C4-2B (cell line): ENCODE data around the gene HOXB4.

Experiments
- H3K27ac ChIP-seq: fragments of 450-650 bp; 2 replicates; pipeline ENCODE4 v1.5.1; 2017
- ZFX ChIP-seq: fragments of 450-650 bp; IDR thresholded peaks from 2 replicates; pipeline ENCODE4 v1.6.1; 2017
- TF ChIP-seq, protein P1 (sequence below): fragments of 450-650 bp; conservative IDR thresholded peaks from 2 replicates; pipeline ENCODE4 v1.5.1; 2017; ENCODE audit warnings: mild to moderate bottlenecking

HOXB4 gene

GRCh38 chr17:48530208-48530886 is 47.8 kb downstream of the HOXB4 start:
- H3K27ac ChIP-seq, result no peak overlapping the region
- TF ChIP-seq, protein P1, sequence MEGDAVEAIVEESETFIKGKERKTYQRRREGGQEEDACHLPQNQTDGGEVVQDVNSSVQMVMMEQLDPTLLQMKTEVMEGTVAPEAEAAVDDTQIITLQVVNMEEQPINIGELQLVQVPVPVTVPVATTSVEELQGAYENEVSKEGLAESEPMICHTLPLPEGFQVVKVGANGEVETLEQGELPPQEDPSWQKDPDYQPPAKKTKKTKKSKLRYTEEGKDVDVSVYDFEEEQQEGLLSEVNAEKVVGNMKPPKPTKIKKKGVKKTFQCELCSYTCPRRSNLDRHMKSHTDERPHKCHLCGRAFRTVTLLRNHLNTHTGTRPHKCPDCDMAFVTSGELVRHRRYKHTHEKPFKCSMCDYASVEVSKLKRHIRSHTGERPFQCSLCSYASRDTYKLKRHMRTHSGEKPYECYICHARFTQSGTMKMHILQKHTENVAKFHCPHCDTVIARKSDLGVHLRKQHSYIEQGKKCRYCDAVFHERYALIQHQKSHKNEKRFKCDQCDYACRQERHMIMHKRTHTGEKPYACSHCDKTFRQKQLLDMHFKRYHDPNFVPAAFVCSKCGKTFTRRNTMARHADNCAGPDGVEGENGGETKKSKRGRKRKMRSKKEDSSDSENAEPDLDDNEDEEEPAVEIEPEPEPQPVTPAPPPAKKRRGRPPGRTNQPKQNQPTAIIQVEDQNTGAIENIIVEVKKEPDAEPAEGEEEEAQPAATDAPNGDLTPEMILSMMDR, result no peak
- TF ChIP-seq ZFX, result no peak

- no peak overlapping the region for H3K27ac ChIP-seq
- TF ChIP-seq, protein P1, result no peak
- TF ChIP-seq ZFX, result no peak
Observed at GRCh38 chr17:48529683-48530009, 48.5 kb downstream of the HOXB4 start.

DNA sequence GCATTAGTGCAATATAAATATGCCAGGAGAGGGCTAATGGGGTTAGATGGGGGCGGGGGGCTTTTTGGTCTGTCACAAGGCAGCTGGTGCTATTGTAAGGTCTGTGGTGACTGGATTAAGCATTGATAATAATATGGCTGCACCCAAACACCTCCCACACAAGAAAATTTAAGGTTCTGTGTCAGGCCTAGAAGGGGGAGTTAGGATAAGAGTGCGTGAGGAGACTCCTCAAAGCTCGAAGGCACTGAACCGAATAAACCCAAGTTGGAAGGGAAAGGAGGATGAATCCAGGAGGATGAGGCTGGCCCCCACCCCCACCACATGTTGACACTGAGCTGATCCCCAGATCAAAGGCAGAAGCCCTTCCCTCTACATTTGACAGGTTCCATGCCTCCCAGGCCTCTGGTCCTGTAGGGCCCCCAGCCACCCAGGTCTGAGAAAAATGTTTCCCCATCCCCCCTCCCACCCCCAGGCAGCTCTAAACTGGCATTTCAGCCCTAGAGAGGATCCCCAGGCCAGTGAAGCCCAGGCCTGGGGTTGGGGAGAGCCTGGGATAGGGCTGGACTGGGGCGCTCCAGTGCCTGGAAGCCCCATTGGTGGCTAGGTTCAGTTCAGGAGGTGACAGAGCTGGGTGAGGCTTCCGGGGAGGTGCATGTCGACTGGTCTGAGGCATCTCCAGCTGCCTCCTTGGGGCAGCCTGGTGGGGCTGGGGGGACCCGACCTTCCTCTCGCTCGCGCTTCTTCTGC is 49.0 kb downstream of the HOXB4 start:
- no peak overlapping the region for H3K27ac ChIP-seq
- no peak for TF ChIP-seq ZFX
- TF ChIP-seq, protein P1, result no peak

DNA sequence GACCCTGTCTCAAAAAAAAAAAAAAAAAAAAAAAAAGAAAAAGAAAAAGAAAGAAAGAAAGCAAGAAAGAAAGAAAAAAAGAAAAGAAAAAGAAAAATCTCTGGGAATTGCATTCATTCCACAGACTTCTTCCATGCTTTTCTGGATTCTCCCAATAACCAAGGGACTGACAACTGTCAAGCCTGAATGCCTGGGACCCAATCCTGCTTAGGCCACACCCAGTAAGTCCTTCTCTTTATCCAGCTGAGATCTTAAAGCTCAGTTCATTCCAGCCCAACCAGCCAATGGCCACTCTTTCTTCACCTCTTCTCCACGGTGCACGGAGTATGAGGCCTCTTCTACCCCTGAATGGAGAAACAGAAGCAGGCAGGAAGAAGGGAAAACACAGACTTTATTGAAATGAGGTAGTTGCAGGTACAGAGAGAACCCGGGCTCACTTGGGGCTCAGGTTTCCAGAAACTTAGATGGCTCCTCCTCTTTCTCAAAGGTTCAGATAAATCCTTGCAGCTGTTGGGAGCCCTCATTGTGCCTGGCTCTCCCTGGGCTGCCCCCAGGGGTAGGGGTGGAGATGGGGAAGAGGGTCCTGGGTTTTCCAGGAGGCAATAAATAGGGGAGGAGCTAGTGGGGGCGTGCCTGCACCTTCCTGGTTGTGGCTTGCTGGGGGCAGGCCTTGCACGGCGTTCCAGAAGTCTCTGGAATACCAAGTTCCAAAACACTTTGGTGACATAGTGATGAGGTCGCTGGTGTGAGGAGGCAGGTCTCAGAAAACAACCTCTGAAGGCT is 49.8 kb downstream of the HOXB4 start:
- TF ChIP-seq, protein P1, result no peak
- TF ChIP-seq ZFX, result no peak
- H3K27ac ChIP-seq, result no peak overlapping the region

DNA sequence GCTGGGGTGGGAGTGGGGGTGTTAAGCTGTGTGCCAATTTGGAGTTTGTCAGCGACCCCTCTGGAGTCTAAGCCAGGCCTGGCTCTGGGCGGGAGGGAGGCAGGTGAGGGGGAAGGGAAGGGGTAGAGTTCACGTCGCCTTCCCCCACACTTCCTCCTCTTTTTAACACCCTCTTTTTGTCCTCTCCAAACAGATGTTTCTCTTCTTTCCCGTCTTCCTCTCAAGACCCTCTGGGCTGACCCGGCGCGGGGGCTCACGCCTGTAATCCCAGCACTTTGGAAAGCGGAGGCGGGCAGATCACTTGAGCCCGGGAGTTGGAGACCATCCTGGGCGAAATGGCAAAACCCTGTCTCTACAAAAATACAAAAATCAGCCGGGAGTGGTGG is 50.6 kb downstream of the HOXB4 start:
- TF ChIP-seq, protein P1, result no peak
- no peak for TF ChIP-seq ZFX
- no peak overlapping the region for H3K27ac ChIP-seq

GRCh38 chr17:48526608-48527546 is 51.3 kb downstream of the HOXB4 start:
- TF ChIP-seq, protein P1, result no peak
- no peak for TF ChIP-seq ZFX
- H3K27ac ChIP-seq, result no peak overlapping the region
